AG09309 (cell line): ENCODE measurements around the gene CACNA1F.

Experiments used
- DNase-seq: peaks from one replicate; pipeline ENCODE4 v3.0.0-alpha.2; 2010; ENCODE audit warnings: low read depth
- H3K4me3 ChIP-seq: 2 replicates; pipeline ENCODE4 v1.5.1; 2011; ENCODE audit warnings: mild to moderate bottlenecking, low read depth, low read length, moderate library complexity; ENCODE audit not compliant: control insufficient read depth
- CTCF ChIP-seq: IDR thresholded peaks from 2 replicates; pipeline ENCODE4 v1.5.1; 2011; ENCODE audit warnings: mild to moderate bottlenecking, low read depth, low read length, inconsistent platforms; ENCODE audit not compliant: insufficient read depth, control insufficient read depth; ENCODE audit errors: missing control alignments

Gene CACNA1F

GRCh38 chrX:49166914-49167739 lies 66.0 kb downstream of the CACNA1F start:
- TF ChIP-seq CTCF, result no peak
- peak overlapping the region; percentile 50 for H3K4me3 ChIP-seq
- peak; percentile 49 for DNase-seq

GRCh38 chrX:49165901-49166881 lies 66.9 kb downstream of the CACNA1F start:
- no peak for DNase-seq
- peak; percentile 13 for TF ChIP-seq CTCF
- H3K4me3 ChIP-seq, result peak overlapping the region; percentile 28

GRCh38 chrX:49164589-49165360 lies 68.4 kb downstream of the CACNA1F start:
- DNase-seq, result no peak
- H3K4me3 ChIP-seq, result no peak overlapping the region
- TF ChIP-seq CTCF, result no peak

- H3K4me3 ChIP-seq, result peak overlapping the region; percentile 40
- TF ChIP-seq CTCF, result peak; percentile 26
- no peak for DNase-seq
Observed at GRCh38 chrX:49163555-49164419, 69.4 kb downstream of the CACNA1F start.

GRCh38 chrX:49162620-49163019 lies 70.5 kb downstream of the CACNA1F start, which contains the start of gene MAGIX:
Gene MAGIX, plus strand, starts transcription at chrX:49162758. Its CDS starts 132 bp downstream, at chrX:49162890.
- H3K4me3 ChIP-seq, result peak within 1 kb of the TSS; percentile 40
- no peak for DNase-seq
- TF ChIP-seq CTCF, result no peak
